ENCODE data around the gene RNF220.

The RNF220 gene

GRCh38 chr1:44590475-44590874 is 185.4 kb downstream of the RNF220 start:
- DNase-seq = no peak

DNA sequence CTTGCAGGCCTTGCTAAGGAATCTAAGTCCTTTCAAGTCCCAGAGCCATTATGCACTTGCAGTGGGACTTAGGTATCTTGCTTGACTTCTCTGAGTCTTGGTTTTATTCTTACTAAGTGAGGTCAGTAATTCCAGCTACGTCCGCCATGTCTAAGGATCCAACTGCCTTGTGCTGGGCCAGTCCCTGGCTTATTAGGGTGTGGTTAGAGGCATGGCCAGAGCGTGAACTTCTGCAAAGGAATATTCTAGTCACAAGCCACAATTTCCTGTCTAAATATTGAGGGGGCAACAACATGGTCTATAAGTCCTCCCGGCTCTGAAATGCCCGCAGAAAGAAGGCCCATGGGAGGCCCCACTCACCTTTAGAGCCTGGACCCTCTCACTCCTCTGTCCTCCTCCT is 186.3 kb downstream of the RNF220 start:
- no peak for DNase-seq

DNA sequence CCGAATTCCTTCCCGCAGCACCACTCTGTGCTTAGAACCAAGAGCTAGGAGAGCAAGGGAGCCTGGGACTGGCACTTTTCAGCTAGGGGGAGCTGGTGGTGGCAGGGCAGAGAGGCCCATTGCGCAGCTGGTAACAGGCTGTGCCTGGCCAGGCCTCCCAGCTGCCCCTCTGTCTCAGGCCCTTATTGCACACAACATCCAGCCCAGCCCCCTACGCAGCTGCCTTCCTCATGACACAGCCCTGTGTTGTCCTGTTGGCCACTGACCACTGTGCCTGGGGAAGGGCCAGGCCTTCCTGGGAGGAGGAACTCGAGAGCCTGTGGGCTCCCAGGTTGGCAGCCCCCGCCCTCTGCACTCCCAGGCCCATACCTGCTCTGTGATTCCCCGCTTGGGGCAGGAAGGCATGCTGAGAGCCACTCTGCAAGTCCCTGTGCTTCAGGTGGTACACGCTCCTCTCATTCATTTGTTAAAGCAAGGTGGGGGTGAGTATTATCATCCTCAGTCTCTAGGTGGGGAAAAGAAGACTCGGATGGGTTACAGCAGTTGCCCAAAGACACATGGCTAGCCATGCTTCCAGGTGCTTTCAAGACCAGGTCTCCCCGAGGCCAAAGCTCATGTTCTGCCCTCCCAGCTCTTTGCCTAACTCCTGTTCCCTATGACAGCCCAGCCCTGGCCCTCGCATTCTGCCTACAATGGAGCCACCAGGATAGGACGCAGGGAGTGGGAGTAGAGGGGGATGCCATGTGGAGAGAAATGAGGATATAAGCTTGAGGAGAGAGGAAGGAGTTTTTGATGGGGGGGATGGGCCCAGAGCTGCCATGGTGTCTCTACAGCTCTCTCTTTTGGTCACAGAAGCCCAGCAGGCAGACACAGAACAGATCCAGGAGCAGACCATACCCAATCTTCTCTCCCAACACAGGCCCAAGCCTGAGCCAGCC is 187.4 kb downstream of the RNF220 start:
- no peak for DNase-seq

GRCh38 chr1:44594353-44594752 is 189.3 kb downstream of the RNF220 start:
- DNase-seq = no peak

DNA sequence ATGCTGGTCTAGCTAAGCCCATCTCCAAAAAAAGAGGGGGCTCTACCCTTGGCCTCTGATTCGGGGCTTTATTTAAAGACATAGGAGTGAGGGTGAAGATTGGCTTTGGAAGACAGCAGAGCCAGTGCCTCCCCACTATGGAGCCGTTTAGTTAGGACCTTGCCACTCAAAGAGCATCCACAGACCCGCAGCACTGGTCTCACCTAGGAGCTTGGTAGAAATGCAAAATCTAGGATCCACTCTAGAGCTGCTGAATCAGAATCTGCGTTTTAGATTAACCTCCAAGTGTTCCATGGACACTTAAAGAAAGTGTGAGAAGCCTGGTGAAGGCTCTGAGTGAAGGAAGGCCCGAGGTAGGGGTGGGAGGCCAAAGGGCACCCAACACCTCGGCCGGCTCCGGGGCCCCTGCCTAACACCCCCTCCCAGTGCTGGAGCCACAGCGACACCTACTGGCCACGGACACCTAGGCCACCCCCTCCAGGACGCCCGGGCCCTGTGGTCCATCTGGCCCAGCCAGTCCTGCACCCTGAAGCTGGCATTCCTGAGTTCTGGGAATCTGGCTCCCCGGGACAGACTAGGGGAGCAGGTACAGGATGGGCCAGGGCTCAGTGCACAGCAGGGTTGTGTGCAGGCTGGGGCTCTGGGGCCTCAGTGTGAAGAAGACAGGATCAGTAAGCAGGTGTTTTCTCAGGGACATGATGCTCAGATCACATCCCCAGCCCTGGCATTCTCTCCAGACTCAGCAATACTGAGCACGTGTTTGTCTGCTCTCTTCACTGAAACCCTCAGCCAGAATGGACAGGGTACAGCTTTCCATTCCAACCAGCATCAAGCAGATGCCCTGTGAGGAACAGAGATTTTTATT is 190.0 kb downstream of the RNF220 start:
- peak; percentile 28 to 65 (median 60) for DNase-seq

GRCh38 chr1:44596511-44596910 is 191.5 kb downstream of the RNF220 start:
- peak in 1 of 3 experiments; percentile 34 for DNase-seq

DNA sequence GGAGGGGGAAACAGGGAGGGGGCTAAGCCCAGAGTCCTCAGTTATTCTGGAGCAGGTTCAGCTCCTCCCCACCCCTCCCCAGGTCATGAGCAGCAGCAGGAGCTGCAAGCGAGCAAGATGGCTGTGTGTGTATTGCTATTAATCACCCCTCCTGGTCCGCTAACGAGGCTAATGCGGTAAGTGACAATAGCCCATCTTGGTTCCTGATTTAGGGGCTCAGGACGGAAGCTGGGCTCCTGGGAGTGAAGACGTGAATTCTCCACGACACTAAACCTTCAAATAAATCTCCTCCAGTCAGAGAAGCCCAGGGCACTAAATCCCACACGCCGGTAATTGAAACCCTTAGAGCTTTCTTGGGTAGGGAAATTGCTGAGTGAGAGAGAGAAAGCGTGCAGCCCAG is 193.1 kb downstream of the RNF220 start:
- DNase-seq = no peak

DNA sequence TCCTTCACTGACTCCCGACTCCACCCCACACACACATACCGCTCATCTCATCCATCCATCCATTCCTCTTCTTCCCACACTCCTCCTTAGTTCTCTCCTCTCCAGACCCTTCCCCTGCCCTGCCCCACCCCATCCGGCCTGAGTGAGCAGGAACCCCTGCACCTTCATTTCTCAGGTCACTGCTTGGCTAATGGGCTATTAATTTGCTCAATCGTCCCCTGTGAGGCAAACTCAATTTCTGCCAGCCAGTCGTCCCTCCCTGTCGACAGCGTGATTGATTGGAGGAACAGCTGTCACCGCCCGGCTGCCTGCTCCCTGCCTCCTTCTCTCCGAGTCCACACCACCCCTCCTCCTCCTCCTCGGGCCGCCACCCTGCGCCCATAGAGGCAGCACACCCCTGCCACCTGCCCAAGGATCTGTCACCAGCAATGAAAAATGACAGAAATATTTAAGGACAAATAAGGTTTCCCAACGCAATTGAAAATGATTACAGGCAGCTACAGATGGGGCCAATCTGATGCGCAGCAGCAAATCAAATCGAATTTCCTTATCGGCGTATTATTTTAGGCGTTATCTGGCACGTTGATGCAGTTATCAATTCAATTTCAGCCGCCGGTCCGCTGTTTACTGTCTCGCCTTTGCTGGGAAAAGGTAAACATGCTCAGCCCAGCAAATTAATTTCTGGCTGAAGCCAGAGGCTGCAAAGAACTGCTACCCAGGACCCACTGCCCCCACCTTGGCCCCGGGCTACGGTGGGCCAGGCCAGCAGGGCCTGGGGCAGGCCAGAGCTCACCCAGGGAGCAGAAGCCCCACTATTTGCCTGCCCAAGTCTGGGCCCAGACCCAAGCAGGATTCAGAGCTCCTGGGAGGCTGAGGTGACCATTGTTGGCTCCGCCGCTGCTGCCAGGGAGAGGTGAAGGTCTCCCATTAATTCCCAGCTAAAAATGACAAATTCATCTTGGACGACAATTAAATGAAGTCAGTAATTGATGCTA is 197.9 kb downstream of the RNF220 start:
- peak; percentile 66 to 95 (median 87) for DNase-seq

DNA sequence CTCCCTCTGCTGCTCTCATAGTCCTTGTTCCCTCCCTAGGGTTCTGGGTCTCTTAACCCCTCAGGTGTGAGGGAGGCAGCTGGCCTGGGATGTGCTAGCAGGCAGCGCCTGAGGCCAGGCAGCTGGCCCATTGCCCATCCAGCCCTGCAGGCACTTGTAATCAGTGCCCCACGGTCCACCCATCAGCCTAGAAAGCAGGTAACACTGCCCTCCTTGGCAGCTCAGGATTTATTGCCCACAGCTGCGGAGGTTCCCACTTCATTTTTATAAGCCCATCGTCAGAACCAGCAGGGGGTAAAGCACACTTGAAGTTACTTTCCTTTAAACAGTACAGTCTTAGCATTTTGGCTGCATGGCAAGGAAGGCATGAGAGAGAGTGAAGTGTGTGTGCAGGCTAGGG is 198.7 kb downstream of the RNF220 start:
- peak; percentile 93 to 99 (median 95) for DNase-seq

DNA sequence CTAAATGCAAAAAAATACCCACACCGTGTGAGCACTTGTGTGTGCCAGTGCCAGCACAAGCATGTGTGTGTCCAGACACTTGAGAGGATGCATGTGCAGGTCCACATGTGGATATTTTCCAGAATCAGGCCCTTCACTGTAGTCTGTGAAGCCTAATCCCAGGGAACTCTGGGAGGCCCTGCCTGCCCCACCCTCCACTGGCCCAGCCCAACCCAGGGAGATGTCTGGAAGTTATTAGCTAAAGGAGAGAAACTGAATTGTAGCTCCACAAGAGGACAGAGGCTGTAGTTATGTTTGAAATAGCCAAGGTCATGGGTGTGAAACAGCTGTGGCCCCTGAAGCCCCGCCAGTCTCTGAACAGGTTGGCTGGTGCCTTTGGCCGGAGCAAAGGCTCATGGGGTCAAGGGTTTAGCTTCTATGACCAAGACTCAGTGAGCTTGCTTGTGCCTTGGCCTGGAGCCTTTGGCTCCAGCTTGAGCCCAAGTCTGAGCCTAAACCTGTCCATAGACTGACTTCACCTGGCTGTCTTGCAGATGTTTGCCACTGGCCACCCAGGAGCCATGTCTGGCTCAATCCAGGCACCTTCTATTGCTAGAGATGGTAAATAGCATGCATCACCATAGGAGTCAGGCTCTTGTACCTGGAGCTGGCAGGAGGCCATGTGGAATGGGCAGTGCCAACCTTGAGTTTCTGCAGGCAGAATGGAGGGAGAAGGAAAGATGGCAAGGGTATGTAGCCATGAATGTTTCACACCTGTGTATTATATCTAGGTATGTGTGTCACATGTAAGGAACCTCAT is 199.3 kb downstream of the RNF220 start:
- peak in 1 of 3 experiments; percentile 54 for DNase-seq

- no peak for DNase-seq
Measured at GRCh38 chr1:44605914-44606615, 201.0 kb downstream of the RNF220 start.

DNA sequence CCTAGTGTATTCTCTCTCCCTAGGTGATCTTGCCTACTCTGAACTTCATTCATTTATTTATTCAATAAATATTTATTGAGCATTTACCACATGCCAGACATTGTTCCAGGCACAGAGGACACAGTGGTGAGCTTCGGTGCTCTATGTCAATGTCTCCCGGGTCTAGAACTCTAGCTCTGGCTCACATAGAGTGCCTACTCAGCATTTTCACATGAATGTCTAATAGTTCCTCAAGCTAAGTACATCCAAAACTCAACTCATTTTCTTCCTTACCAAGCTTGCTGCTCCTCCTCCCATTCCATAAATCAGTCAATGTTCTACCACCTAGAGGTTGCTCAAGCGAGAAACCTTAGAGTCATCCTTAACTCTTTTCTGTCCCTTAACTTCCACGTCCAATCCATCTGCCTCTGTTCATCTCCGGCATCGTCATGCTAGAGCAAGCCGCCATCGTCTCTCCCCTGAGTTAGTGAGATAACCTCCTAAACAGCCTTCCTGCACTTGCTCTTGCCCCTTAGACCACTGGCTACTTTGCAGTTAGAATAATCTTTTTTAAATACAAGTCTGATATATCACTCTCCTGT is 201.7 kb downstream of the RNF220 start:
- no peak for DNase-seq

GRCh38 chr1:44608141-44608540 is 203.1 kb downstream of the RNF220 start:
- DNase-seq = no peak

- DNase-seq = peak in 2 of 3 experiments; percentile 29 to 56
Measured at GRCh38 chr1:44609412-44609767, 204.3 kb downstream of the RNF220 start.

GRCh38 chr1:44609768-44610526 is 204.9 kb downstream of the RNF220 start:
- peak in 1 of 3 experiments; percentile 45 for DNase-seq

DNA sequence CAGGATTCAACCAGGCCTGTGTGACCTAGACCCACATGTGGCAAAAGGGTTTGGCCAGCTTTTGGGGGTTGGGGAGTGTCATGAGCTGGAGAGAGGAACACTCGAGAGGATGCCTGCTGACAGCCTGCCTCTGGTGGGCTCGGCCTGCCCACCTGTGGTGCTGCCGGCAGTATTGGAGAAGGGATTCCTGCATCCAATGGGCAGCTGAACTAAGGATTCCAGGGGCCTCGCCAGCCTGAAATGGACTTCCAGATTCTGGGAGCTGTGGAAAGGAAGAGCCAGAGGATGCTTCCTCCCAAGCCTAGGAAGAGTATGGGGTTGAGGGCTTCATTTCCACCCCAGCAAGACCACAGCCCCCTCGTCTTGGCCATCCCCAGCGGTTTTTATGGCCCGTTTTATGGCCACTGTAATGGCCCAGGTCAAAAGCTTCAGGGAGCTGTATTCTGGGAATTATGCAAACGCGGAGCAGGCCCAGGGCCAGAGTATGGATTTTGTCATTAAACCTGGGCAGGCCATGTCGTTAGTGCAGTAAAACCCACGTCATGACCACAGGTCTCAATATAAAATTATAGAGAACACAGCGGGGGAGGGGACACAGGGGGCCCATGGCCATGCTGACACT is 205.6 kb downstream of the RNF220 start:
- DNase-seq = peak in 1 of 3 experiments; percentile 45

- DNase-seq = no peak
Measured at GRCh38 chr1:44611419-44611818, 206.4 kb downstream of the RNF220 start.

DNA sequence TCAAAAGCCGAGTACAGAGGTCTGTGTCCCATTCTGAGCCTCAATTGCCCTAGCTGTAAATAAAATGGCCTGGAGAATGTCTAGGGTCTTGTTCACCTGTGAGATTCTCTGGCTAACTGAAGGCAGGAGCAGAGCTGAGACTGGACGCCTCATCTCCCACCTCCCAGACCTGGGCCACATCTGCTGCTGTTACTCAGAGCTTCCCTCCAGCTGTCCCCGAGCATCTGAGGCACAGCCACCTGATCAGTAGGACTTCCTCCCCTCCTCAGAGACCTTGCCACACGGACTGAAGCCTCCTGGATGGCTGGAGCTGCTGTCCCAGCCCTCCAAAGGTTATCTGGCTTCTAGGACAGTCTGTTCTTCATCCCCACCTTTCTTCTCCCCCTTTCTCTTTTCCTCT is 206.8 kb downstream of the RNF220 start:
- DNase-seq = no peak

GRCh38 chr1:44613941-44614340 is 208.9 kb downstream of the RNF220 start:
- no peak for DNase-seq

Measured in NCI-H1417 (cell line).